RPMI7951 (cell line): ENCODE data around the gene NLGN3. TPM values are rescaled to one million over a fixed set of nuclear protein-coding genes. Genes with fewer than 3 reads are reported as not detected.
A peak's percentile ranks its signal among the peaks of the same experiment; 100 is the strongest.

Source experiments
- DNase-seq: peaks from one replicate; pipeline ENCODE4 v3.0.0-alpha.2; 2012; ENCODE audit warnings: low read depth
- total RNA-seq: library from RNA; depleted of rRNA; stranded (reverse); fragments of >200 nt; shearing (Covaris generic); gene quantifications from 2 replicates; pipeline ENCODE4 v1.2.3, GENCODE V29; 2014

The NLGN3 gene
- total RNA-seq, 1 experiment from 2014 or later = under 0.01 TPM

- peak; percentile 76 for DNase-seq
Observed at GRCh38 chrX:71118032-71118984, 26.3 kb upstream of the NLGN3 start, which contains the start of gene MED12. TSS of gene MED12 (plus strand) at chrX:71118596. CDS start at chrX:71118755, 159 bp downstream.

GRCh38 chrX:71118985-71119535 is 25.6 kb upstream of the NLGN3 start:
- peak; percentile 5 for DNase-seq

- peak; percentile 41 for DNase-seq
Observed at GRCh38 chrX:71128166-71128833, 16.3 kb upstream of the NLGN3 start.

- DNase-seq = peak; percentile 50
Observed at GRCh38 chrX:71128915-71129765, 15.5 kb upstream of the NLGN3 start.

- no peak for DNase-seq
Observed at GRCh38 chrX:71131510-71131909, 13.1 kb upstream of the NLGN3 start.

- no peak for DNase-seq
Observed at GRCh38 chrX:71140440-71140839, 4.2 kb upstream of the NLGN3 start.

GRCh38 chrX:71143508-71143907 is 1.1 kb upstream of the NLGN3 start:
- no peak for DNase-seq

GRCh38 chrX:71147496-71148277 is 3.0 kb downstream of the NLGN3 start:
- DNase-seq = no peak

GRCh38 chrX:71148278-71148663 is 3.6 kb downstream of the NLGN3 start:
- DNase-seq = no peak

GRCh38 chrX:71151366-71151765 is 6.7 kb downstream of the NLGN3 start:
- no peak for DNase-seq

- DNase-seq = no peak
Observed at GRCh38 chrX:71154196-71154595, 9.6 kb downstream of the NLGN3 start.

GRCh38 chrX:71154641-71155040 is 10.0 kb downstream of the NLGN3 start:
- DNase-seq = no peak

- DNase-seq = no peak
Observed at GRCh38 chrX:71158603-71159002, 14.0 kb downstream of the NLGN3 start.

GRCh38 chrX:71159335-71159734 is 14.7 kb downstream of the NLGN3 start:
- no peak for DNase-seq

GRCh38 chrX:71160475-71160874 is 15.8 kb downstream of the NLGN3 start:
- DNase-seq = no peak

GRCh38 chrX:71162981-71163380 is 18.3 kb downstream of the NLGN3 start:
- DNase-seq = no peak

GRCh38 chrX:71164071-71164470 is 19.4 kb downstream of the NLGN3 start:
- DNase-seq = no peak

- no peak for DNase-seq
Observed at GRCh38 chrX:71166461-71166860, 21.8 kb downstream of the NLGN3 start.

GRCh38 chrX:71167031-71167781 is 22.6 kb downstream of the NLGN3 start:
- DNase-seq = no peak

- no peak for DNase-seq
Observed at GRCh38 chrX:71168134-71168533, 23.5 kb downstream of the NLGN3 start.
